Stimulated activated CD8-positive, alpha-beta memory T cell treated with anti-CD3 and anti-CD28 coated beads, Interleukin-12 subunit alpha, Interleukin-12 subunit beta, amount 100 ng/mL, for 24 hours (primary cell): ENCODE results near the gene GDAP1L1.
"Not testable (repeated sequence)": the region's sequence is repeated elsewhere in the genome, so short reads cannot be mapped to it uniquely, and the experiment has no call there.

Experiments
- DNase-seq: peaks from one replicate; pipeline ENCODE4 v3.0.0-alpha.2; 2020; ENCODE audit errors: extremely low read depth

Gene GDAP1L1

GRCh38 chr20:44219791-44220190 is 27.3 kb upstream of the GDAP1L1 start:
- DNase-seq: no peak

GRCh38 chr20:44221368-44221954 is 25.6 kb upstream of the GDAP1L1 start:
- DNase-seq: no peak

- no peak for DNase-seq
Observed at GRCh38 chr20:44222027-44222426, 25.1 kb upstream of the GDAP1L1 start.

GRCh38 chr20:44222633-44223368 is 24.3 kb upstream of the GDAP1L1 start:
- DNase-seq: no peak

GRCh38 chr20:44223721-44224120 is 23.4 kb upstream of the GDAP1L1 start:
- DNase-seq: no peak

GRCh38 chr20:44224637-44225036 is 22.5 kb upstream of the GDAP1L1 start:
- DNase-seq: no peak

GRCh38 chr20:44228465-44229258 is 18.4 kb upstream of the GDAP1L1 start:
- DNase-seq: no peak

GRCh38 chr20:44231193-44231592 is 15.9 kb upstream of the GDAP1L1 start:
- no peak for DNase-seq

- no peak for DNase-seq
Observed at GRCh38 chr20:44231713-44232468, 15.2 kb upstream of the GDAP1L1 start.

- DNase-seq: not testable (repeated sequence)
Observed at GRCh38 chr20:44232469-44232856, 14.6 kb upstream of the GDAP1L1 start.

GRCh38 chr20:44233436-44234016 is 13.6 kb upstream of the GDAP1L1 start:
- no peak for DNase-seq

- no peak for DNase-seq
Observed at GRCh38 chr20:44234566-44235317, 12.4 kb upstream of the GDAP1L1 start.

GRCh38 chr20:44235702-44236101 is 11.4 kb upstream of the GDAP1L1 start:
- no peak for DNase-seq

GRCh38 chr20:44236840-44237239 is 10.3 kb upstream of the GDAP1L1 start:
- DNase-seq: not testable (repeated sequence)

- DNase-seq: no peak
Observed at GRCh38 chr20:44241796-44242195, 5.3 kb upstream of the GDAP1L1 start.

GRCh38 chr20:44245977-44246376 is 1.1 kb upstream of the GDAP1L1 start:
- DNase-seq: no peak

- DNase-seq: no peak
Observed at GRCh38 chr20:44247586-44248409, 690 bp downstream of the GDAP1L1 start.

- no peak for DNase-seq
Observed at GRCh38 chr20:44248410-44248759, 1.3 kb downstream of the GDAP1L1 start.

GRCh38 chr20:44251284-44251683 is 4.2 kb downstream of the GDAP1L1 start:
- no peak for DNase-seq

- DNase-seq: no peak
Observed at GRCh38 chr20:44253528-44253927, 6.4 kb downstream of the GDAP1L1 start.
